HG03342 (cell line): ENCODE data around the gene MRGPRX1.
"Not testable (repeated sequence)": the region's sequence is repeated elsewhere in the genome, so short reads cannot be mapped to it uniquely, and the experiment has no call there.

Experiments
- ATAC-seq: cut with Tn5 transposase; IDR thresholded peaks from one replicate; pipeline ENCODE4 v1.9.1; 2021; ENCODE audit warnings: mild to moderate bottlenecking, moderate library complexity; ENCODE audit not compliant: unreplicated experiment

The MRGPRX1 gene

GRCh38 chr11:18939314-18939713 lies at the start of gene MRGPRX1:
TSS of gene MRGPRX1 (minus strand) at chr11:18939414. CDS start at chr11:18934784, 4,630 bp downstream.
- ATAC-seq: no peak

- no peak for ATAC-seq
Measured at GRCh38 chr11:18987454-18988231, 48.4 kb upstream of the MRGPRX1 start.

- ATAC-seq: no peak
Measured at GRCh38 chr11:18986744-18987143, 47.5 kb upstream of the MRGPRX1 start.

- no peak for ATAC-seq
Measured at GRCh38 chr11:18981897-18982296, 42.7 kb upstream of the MRGPRX1 start.

GRCh38 chr11:18974192-18974591 lies 35.0 kb upstream of the MRGPRX1 start:
- no peak for ATAC-seq

- no peak for ATAC-seq
Measured at GRCh38 chr11:18972336-18972735, 33.1 kb upstream of the MRGPRX1 start.

- ATAC-seq: no peak
Measured at GRCh38 chr11:18969720-18970119, 30.5 kb upstream of the MRGPRX1 start.

- ATAC-seq: no peak
Measured at GRCh38 chr11:18958221-18958910, 19.2 kb upstream of the MRGPRX1 start.

GRCh38 chr11:18956630-18957029 lies 17.4 kb upstream of the MRGPRX1 start:
- ATAC-seq: no peak

GRCh38 chr11:18936002-18936673 lies 3.1 kb downstream of the MRGPRX1 start:
- no peak for ATAC-seq

- no peak for ATAC-seq
Measured at GRCh38 chr11:18934195-18934814, 4.9 kb downstream of the MRGPRX1 start.

GRCh38 chr11:18927550-18928322 lies 11.5 kb downstream of the MRGPRX1 start:
- ATAC-seq: no peak

- ATAC-seq: not testable (repeated sequence)
Measured at GRCh38 chr11:18925426-18925825, 13.8 kb downstream of the MRGPRX1 start.

- no peak for ATAC-seq
Measured at GRCh38 chr11:18912883-18913282, 26.3 kb downstream of the MRGPRX1 start.

GRCh38 chr11:18907391-18907790 lies 31.8 kb downstream of the MRGPRX1 start:
- ATAC-seq: no peak

GRCh38 chr11:18900637-18901036 lies 38.6 kb downstream of the MRGPRX1 start:
- not testable (repeated sequence) for ATAC-seq

GRCh38 chr11:18900151-18900611 lies 39.0 kb downstream of the MRGPRX1 start:
- ATAC-seq: not testable (repeated sequence)

GRCh38 chr11:18891712-18892111 lies 47.5 kb downstream of the MRGPRX1 start:
- ATAC-seq: not testable (repeated sequence)

- no peak for ATAC-seq
Measured at GRCh38 chr11:18890615-18891014, 48.6 kb downstream of the MRGPRX1 start.
